H1 (cell line): ENCODE results near the gene UNC79. TPM values are rescaled to one million over a fixed set of nuclear protein-coding genes. Genes with fewer than 3 reads are reported as not detected.

Experiments used
- CTCF ChIA-PET: fragments of 300-600 bp; sonication (Branson Sonifier 250); formaldehyde crosslinking; loops from one replicate; lab custom pipeline; 2021; ENCODE audit not compliant: partially characterized antibody; lab: Charles Lee
- POLR2A ChIA-PET: fragments of 300-600 bp; sonication (Branson Sonifier 250); formaldehyde crosslinking; loops from one replicate; lab custom pipeline; 2021; ENCODE audit warnings: inconsistent platforms; ENCODE audit not compliant: partially characterized antibody; lab: Charles Lee
- DNase-seq, 2 experiments: peaks; one replicate each; pipeline versions ENCODE4 v3.0.0 to v3.0.0-alpha.2; 2010 to 2022; ENCODE audit warnings: low spot score in 2 of 2, low read depth in 1 of 2, mixed read lengths in 1 of 2
- FAIRE-seq: peaks from 2 replicates; lab custom pipeline; 2011; peaks lifted over from hg19 to GRCh38; lab: Jason Lieb, UNC
- H2AFZ ChIP-seq: 2 replicates; pipeline ENCODE4 v1.8.1; 2012; ENCODE audit warnings: low read length, inconsistent platforms
- H2AK5ac ChIP-seq: 2 replicates; pipeline ENCODE4 v1.6.1; 2013; ENCODE audit warnings: low read depth, low read length
- H2BK120ac ChIP-seq: replicated peaks from 2 replicates; pipeline ENCODE3; 2013; ENCODE audit warnings: low read depth, low read length, inconsistent platforms
- H2BK12ac ChIP-seq: 2 replicates; pipeline ENCODE4 v1.6.1; 2013; ENCODE audit warnings: low read depth, low read length
- H2BK15ac ChIP-seq: 2 replicates; pipeline ENCODE4 v1.6.1; 2013; ENCODE audit warnings: low read length
- H2BK20ac ChIP-seq: 2 replicates; pipeline ENCODE4 v1.6.1; 2013; ENCODE audit warnings: low read length
- H2BK5ac ChIP-seq: 2 replicates; pipeline ENCODE4 v1.6.1; 2013; ENCODE audit warnings: low read depth, low read length
- H3K14ac ChIP-seq: 2 replicates; pipeline ENCODE4 v1.6.1; 2013; ENCODE audit warnings: inconsistent platforms; ENCODE audit not compliant: insufficient read length
- H3K18ac ChIP-seq: 2 replicates; pipeline ENCODE4 v1.6.1; 2013; ENCODE audit warnings: low read length; ENCODE audit errors: extremely low read depth
- H3K23ac ChIP-seq: 2 replicates; pipeline ENCODE4 v1.6.1; 2013; ENCODE audit warnings: inconsistent platforms; ENCODE audit not compliant: insufficient read length
- H3K23me2 ChIP-seq: 2 replicates; pipeline ENCODE4 v1.6.1; 2013; ENCODE audit warnings: low read depth, low read length
- H3K27ac ChIP-seq: 2 replicates; pipeline ENCODE4 v1.6.1; 2011; ENCODE audit warnings: low read depth, low read length, inconsistent platforms
- H3K27me3 ChIP-seq, 4 experiments: replicated peaks in 1 of 4; 1 replicate in 1 of 4; 2 replicates in 3 of 4; pipeline versions ENCODE4 v1.6.1 to v1.8.1; 2011 to 2013; ENCODE audit warnings: low read length in 3 of 4, mild to moderate bottlenecking in 3 of 4, inconsistent platforms in 2 of 4, mixed read lengths in 2 of 4, moderate library complexity in 1 of 4; ENCODE audit not compliant: control insufficient read depth in 3 of 4, insufficient read depth in 3 of 4; ENCODE audit errors: extremely low read depth in 1 of 4
- H3K36me3 ChIP-seq, 4 experiments: 2 replicates each; pipeline versions ENCODE4 v1.6.1 to v1.8.1; 2011 to 2013; ENCODE audit warnings: mild to moderate bottlenecking in 4 of 4, low read length in 3 of 4, moderate library complexity in 2 of 4, control low read depth in 1 of 4, inconsistent platforms in 1 of 4; ENCODE audit not compliant: insufficient read depth in 4 of 4, control insufficient read depth in 2 of 4
- H3K4ac ChIP-seq: replicated peaks from 2 replicates; pipeline ENCODE3; 2013; ENCODE audit warnings: low read length, low read depth, mixed read lengths, inconsistent platforms; ENCODE audit not compliant: insufficient read length
- H3K4me1 ChIP-seq, 4 experiments: replicated peaks in 1 of 4; 1 replicate in 1 of 4; 2 replicates in 3 of 4; pipeline versions ENCODE4 v1.6.1 to v1.8.1; 2011 to 2013; ENCODE audit warnings: low read length in 3 of 4, inconsistent platforms in 2 of 4, mixed read lengths in 1 of 4; ENCODE audit not compliant: insufficient read depth in 4 of 4, control insufficient read depth in 3 of 4
- H3K4me2 ChIP-seq, 2 experiments: 2 replicates each; pipeline versions ENCODE4 v1.6.1 to v1.8.1; 2011 to 2013; ENCODE audit warnings: low read depth in 2 of 2, low read length in 2 of 2, control low read depth in 1 of 2, inconsistent platforms in 1 of 2, mild to moderate bottlenecking in 1 of 2; ENCODE audit not compliant: insufficient read depth in 1 of 2
- H3K4me3 ChIP-seq, 4 experiments: fragments of 200-600, 300-600 bp in 1 of 4; sonication (generic), shearing (Covaris generic), sonication (Bioruptor Twin) in 1 of 4; 2 replicates each; pipeline versions ENCODE4 v1.5.1 to v1.8.1; 2011 to 2016; ENCODE audit warnings: low read length in 4 of 4, low read depth in 3 of 4, control low read depth in 2 of 4, inconsistent platforms in 2 of 4, mild to moderate bottlenecking in 2 of 4, mixed read lengths in 1 of 4, moderate library complexity in 1 of 4; ENCODE audit not compliant: insufficient read depth in 2 of 4; ENCODE audit errors: extremely low read depth in 1 of 4
- H3K56ac ChIP-seq: replicated peaks from 2 replicates; pipeline ENCODE3; 2013; ENCODE audit warnings: low read depth, mild to moderate bottlenecking, mixed read lengths, low read length, inconsistent platforms; ENCODE audit not compliant: insufficient read length
- H3K79me1 ChIP-seq: 2 replicates; pipeline ENCODE4 v1.6.1; 2013; ENCODE audit warnings: low read depth, low read length, control low read depth
- H3K79me2 ChIP-seq, 2 experiments: 2 replicates each; pipeline versions ENCODE4 v1.6.1 to v1.8.1; 2012 to 2013; ENCODE audit warnings: low read length in 2 of 2, mild to moderate bottlenecking in 2 of 2, inconsistent platforms in 1 of 2; ENCODE audit not compliant: insufficient read depth in 2 of 2, control insufficient read depth in 1 of 2
- H3K9ac ChIP-seq, 4 experiments: replicated peaks in 1 of 4; 1 replicate in 1 of 4; 2 replicates in 3 of 4; pipeline versions ENCODE4 v1.6.1 to v1.8.1; 2011 to 2013; ENCODE audit warnings: low read depth in 3 of 4, low read length in 3 of 4, control low read depth in 2 of 4, mild to moderate bottlenecking in 2 of 4, moderate library complexity in 2 of 4, inconsistent platforms in 1 of 4; ENCODE audit errors: extremely low read depth in 1 of 4
- H3K9me3 ChIP-seq, 2 experiments: 2 replicates each; pipeline versions ENCODE4 v1.6.1 to v1.8.1; 2012 to 2013; ENCODE audit warnings: mild to moderate bottlenecking in 2 of 2, moderate library complexity in 2 of 2, control low read depth in 1 of 2, inconsistent platforms in 1 of 2, low read depth in 1 of 2, low read length in 1 of 2, mixed read lengths in 1 of 2; ENCODE audit not compliant: insufficient read depth in 2 of 2
- H4K20me1 ChIP-seq, 2 experiments: replicated peaks in 1 of 2; 2 replicates each; pipeline versions ENCODE3 to v1.8.1; 2011 to 2013; ENCODE audit warnings: inconsistent platforms in 2 of 2, low read length in 2 of 2, mild to moderate bottlenecking in 1 of 2; ENCODE audit not compliant: insufficient read depth in 2 of 2, control insufficient read depth in 1 of 2
- H4K5ac ChIP-seq: 2 replicates; pipeline ENCODE4 v1.6.1; 2013; ENCODE audit warnings: low read length, low read depth, mixed read lengths, inconsistent platforms; ENCODE audit not compliant: insufficient read length
- H4K8ac ChIP-seq: 2 replicates; pipeline ENCODE4 v1.8.0; 2013; ENCODE audit warnings: mild to moderate bottlenecking, moderate library complexity, low read length, inconsistent platforms; ENCODE audit not compliant: insufficient read depth; ENCODE audit errors: extremely low read depth
- H4K91ac ChIP-seq: replicated peaks from 2 replicates; pipeline ENCODE3; 2013; ENCODE audit warnings: low read length, mixed read lengths, inconsistent platforms; ENCODE audit not compliant: insufficient read length
- BACH1 ChIP-seq: IDR thresholded peaks from 2 replicates; pipeline ENCODE4 v1.6.1; 2012; ENCODE audit warnings: low read length, improper control_type of control experiment
- CHD1 ChIP-seq: IDR thresholded peaks from 2 replicates; pipeline ENCODE4 v1.6.1; 2012; ENCODE audit warnings: low read depth, low read length, improper control_type of control experiment
- MAFK ChIP-seq: IDR thresholded peaks from 2 replicates; pipeline ENCODE4 v1.6.1; 2012; ENCODE audit warnings: low read depth, mild to moderate bottlenecking, improper control_type of control experiment, low read length
- NANOG ChIP-seq: IDR thresholded peaks from 2 replicates; pipeline ENCODE4 v1.6.1; 2011; ENCODE audit warnings: low read length, low read depth, mild to moderate bottlenecking, inconsistent platforms; ENCODE audit not compliant: insufficient read depth, poor library complexity, severe bottlenecking
- POLR2A ChIP-seq, 2 experiments: IDR thresholded peaks; 1 replicate in 1 of 2; 2 replicates in 1 of 2; pipeline ENCODE4 v1.6.1; 2011; ENCODE audit warnings: low read depth in 2 of 2, low read length in 2 of 2, mild to moderate bottlenecking in 2 of 2; ENCODE audit errors: control extremely low read depth in 1 of 2
- RFX5 ChIP-seq: IDR thresholded peaks from 2 replicates; pipeline ENCODE4 v1.6.1; 2011; ENCODE audit warnings: low read depth, low read length, improper control_type of control experiment, borderline replicate concordance
- SIRT6 ChIP-seq: IDR thresholded peaks from one replicate; pipeline ENCODE4 v1.7.1; 2012; ENCODE audit warnings: low read length, inconsistent platforms
- SIX5 ChIP-seq: IDR thresholded peaks from 2 replicates; pipeline ENCODE4 v1.6.1; 2011; ENCODE audit warnings: mild to moderate bottlenecking, low read depth, low read length
- SUZ12 ChIP-seq: fragments of 200-600 bp; sonication (generic); IDR thresholded peaks from 2 replicates; pipeline ENCODE4 v1.6.1; 2012; ENCODE audit warnings: mild to moderate bottlenecking, inconsistent platforms, low read length, moderate library complexity, mixed read lengths
- TAF7 ChIP-seq: optimal IDR thresholded peaks from 2 replicates; pipeline ENCODE3; 2011; ENCODE audit warnings: low read depth, mild to moderate bottlenecking, inconsistent platforms, low read length, moderate library complexity, borderline replicate concordance
- TCF12 ChIP-seq: IDR thresholded peaks from 2 replicates; pipeline ENCODE4 v1.6.1; 2011; ENCODE audit warnings: low read depth, mild to moderate bottlenecking, low read length
- polyA plus RNA-seq, 7 experiments: library from polyadenylated mRNA; depleted of rRNA in 3 of 7; stranded (reverse) in 5 of 7; unstranded in 2 of 7; fragments of >200 nt in 5 of 7; fragments of 200-250 nt in 2 of 7; gene quantifications; 1 replicate in 5 of 7; 2 replicates in 1 of 7; 4 replicates in 1 of 7; pipeline versions ENCODE4 v1.2.1 to v1.2.3, GENCODE V29; 2011 to 2013; ENCODE audit warnings: missing spikeins in 2 of 7, mixed read lengths in 2 of 7
- total RNA-seq: library from RNA; stranded (reverse); fragmentation: NEBNext Ultra II Directional; extraction: Animal tissue kit (Norgen Biotek cat#: 25700); gene quantifications from 2 replicates; pipeline ENCODE4 v1.2.1, GENCODE V29; 2021

Gene UNC79
- total and polyA plus RNA-seq, 2 of the 8 experiments (the other 6 are each of a cell fraction or from before 2014, with no cell fraction given), result 1.8 to 2.3 TPM

DNA sequence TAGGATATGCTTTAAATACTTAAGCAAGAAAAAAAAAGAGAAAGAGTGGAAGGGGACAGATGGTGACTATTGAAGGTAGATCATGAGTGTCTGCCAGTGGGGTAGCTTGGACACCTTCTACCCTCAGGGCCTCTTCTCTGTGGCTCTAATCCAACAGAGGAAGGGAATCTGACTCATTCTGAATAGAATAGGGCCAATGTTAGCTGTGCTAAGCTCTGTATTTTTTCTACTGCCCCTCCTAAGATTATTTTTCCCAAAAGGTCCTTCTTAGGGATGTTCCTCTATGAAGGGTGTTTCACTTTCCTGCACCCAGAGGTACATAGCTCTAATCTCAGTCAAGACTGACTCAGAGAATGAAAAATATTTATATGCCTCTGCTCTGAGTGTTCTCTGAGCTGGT, 25.6 kb downstream of the UNC79 start:
- ChIA-PET CTCF (interaction anchor here (0.6 kb wide), 1 partner anchor 222 kb away, joined by 3 read pairs; no protein-coding TSS in a partner anchor), POLR2A (no interaction called here)
- H3K27me3 ChIP-seq, result no peaks in the 10 kb centered on the region
- no peaks in the 10 kb centered on the region for H3K9me3 ChIP-seq
- H2AK5ac ChIP-seq, result no peak overlapping the region
- no peaks in the 10 kb centered on the region for H3K79me1 ChIP-seq
- H4K20me1 ChIP-seq, result no peaks in the 10 kb centered on the region
- no peak for FAIRE-seq
- H3K79me2 ChIP-seq, result no peaks in the 10 kb centered on the region
- H2BK120ac ChIP-seq, result no peak overlapping the region
- H4K5ac ChIP-seq, result no peak overlapping the region
- no peak overlapping the region for H3K4me3 ChIP-seq
- no peaks in the 10 kb centered on the region for H3K4me1 ChIP-seq
- H3K4me2 ChIP-seq, result no peak overlapping the region
- DNase-seq, result no peak
- no peak overlapping the region for H2BK12ac ChIP-seq
- no peak overlapping the region for H3K23ac ChIP-seq
- H2BK15ac ChIP-seq, result no peak overlapping the region
- no peak overlapping the region for H3K14ac ChIP-seq
- no peak overlapping the region for H2BK20ac ChIP-seq
- no peak overlapping the region for H3K9ac ChIP-seq
- no peaks in the 10 kb centered on the region for H3K23me2 ChIP-seq
- no peak overlapping the region for H3K27ac ChIP-seq
- H4K8ac ChIP-seq, result no peak overlapping the region
- H4K91ac ChIP-seq, result no peak overlapping the region
- no peak overlapping the region for H3K56ac ChIP-seq
- no peaks in the 10 kb centered on the region for H3K36me3 ChIP-seq
- H3K4ac ChIP-seq, result no peak overlapping the region
- H3K18ac ChIP-seq, result no peak overlapping the region
- H2AFZ ChIP-seq, result no peak overlapping the region
- H2BK5ac ChIP-seq, result no peak overlapping the region
- no peak for TF ChIP-seq SUZ12
- TF ChIP-seq TAF7, result no peak
- TF ChIP-seq POLR2A (IDR thresholded peaks at IDR 0.05; ENCODE audit: control extremely low read depth in 1 of 2, low read depth in 2 of 2, low read length in 2 of 2), result no peak
- no peak for TF ChIP-seq SIRT6
- no peak for TF ChIP-seq SIX5
- no peak for TF ChIP-seq RFX5
- no peak for TF ChIP-seq MAFK
- no peak for TF ChIP-seq NANOG
- TF ChIP-seq TCF12, result no peak
- TF ChIP-seq CHD1, result no peak
- no peak for TF ChIP-seq BACH1
